Thyroid gland (tissue), 4 donors: ENCODE data around the gene MUS81. TPM values are rescaled to one million over a fixed set of nuclear protein-coding genes. Genes with fewer than 3 reads are reported as not detected.
A peak's percentile ranks its signal among the peaks of the same experiment; 100 is the strongest.

ENCODE experiments used
- DNase-seq, 2 donors: peaks; one replicate each; pipeline ENCODE4 v3.0.0-alpha.2; 2019
- H3K27ac ChIP-seq, 3 donors: fragments of 200-600 bp; sonication (generic); 1 replicate in 2 of 3; 2 replicates in 1 of 3; pipeline ENCODE4 v1.5.1; 2016 to 2019; ENCODE audit warnings: mild to moderate bottlenecking in 1 of 3, moderate library complexity in 1 of 3
- H3K27me3 ChIP-seq: fragments of 200-600 bp; sonication (generic); one replicate; pipeline ENCODE4 v1.5.1; 2019
- H3K36me3 ChIP-seq, 2 donors: fragments of 200-600 bp; sonication (generic); one replicate each; pipeline ENCODE4 v1.5.1; 2016 to 2019
- H3K4me1 ChIP-seq, 2 donors: fragments of 200-600 bp; sonication (generic); one replicate each; pipeline ENCODE4 v1.5.1; 2017 to 2019
- H3K4me3 ChIP-seq, 3 donors: fragments of 200-600 bp; sonication (generic); replicated peaks in 1 of 3; 1 replicate in 2 of 3; 2 replicates in 1 of 3; pipeline ENCODE4 v1.5.1; 2016; ENCODE audit warnings: mild to moderate bottlenecking in 1 of 3
- H3K9me3 ChIP-seq: fragments of 200-600 bp; sonication (generic); one replicate; pipeline ENCODE4 v1.5.1; 2017
- POLR2A ChIP-seq, 2 donors: fragments of 450-650 bp; IDR thresholded peaks; one replicate each; pipeline ENCODE4 v1.6.1; 2017; ENCODE audit warnings: antibody characterized with exemption in 2 of 2, mild to moderate bottlenecking in 2 of 2, moderate library complexity in 1 of 2
- WGBS, 2 donors: methylation state at CpG; one replicate each; pipeline ENCODE4 v1.1.5; 2017; 5-methylcytosine and 5-hydroxymethylcytosine counted together
- intact Hi-C: fragments of 100-400 bp; cut with DNase I; formaldehyde crosslinking; loops from one replicate; pipeline ENCODE4 v1.15.1; 2023
- total RNA-seq, 4 donors: library from RNA; depleted of rRNA; stranded (reverse); fragments of >200 nt; gene quantifications; one replicate each; pipeline ENCODE4 v1.2.3, GENCODE V29; 2016
- TF ChIP-seq, protein P1 (sequence below), 6 experiments: fragments of 200-600 bp in 3 of 6; fragments of 450-650 bp in 3 of 6; sonication (generic) in 3 of 6; IDR thresholded peaks; one replicate each; pipeline ENCODE4 v1.5.1; 2016 to 2019; ENCODE audit warnings: antibody characterized with exemption in 6 of 6, mild to moderate bottlenecking in 2 of 6, inconsistent platforms in 1 of 6, moderate library complexity in 1 of 6

The MUS81 gene
- total RNA-seq, 4 donors from 2014 or later, result 31.8 to 61.9 (median 42.5) TPM

DNA sequence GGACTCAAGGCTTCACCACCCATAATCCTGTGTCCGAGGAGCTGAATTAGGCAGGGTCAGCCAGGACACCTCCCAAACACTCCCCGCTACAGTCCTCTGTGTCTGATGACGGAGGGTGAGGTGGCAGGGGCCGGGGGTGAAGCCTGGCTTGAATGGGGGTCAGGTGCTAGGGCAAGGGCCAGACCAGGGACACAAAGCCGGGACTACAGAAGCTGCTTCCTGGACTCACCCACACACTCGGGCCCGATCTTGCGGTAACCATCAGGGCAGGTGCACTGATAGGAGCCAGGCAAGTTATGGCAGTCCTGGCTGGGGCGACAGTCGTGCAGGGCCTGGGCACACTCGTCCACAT is 10.1 kb downstream of the MUS81 start:
- no peak overlapping the region for H3K27ac ChIP-seq
- peaks cover 16 to 28% of the 10 kb centered on the region in 2 donors for H3K4me1 ChIP-seq
- no peaks in the 10 kb centered on the region for H3K9me3 ChIP-seq
- TF ChIP-seq, protein P1, sequence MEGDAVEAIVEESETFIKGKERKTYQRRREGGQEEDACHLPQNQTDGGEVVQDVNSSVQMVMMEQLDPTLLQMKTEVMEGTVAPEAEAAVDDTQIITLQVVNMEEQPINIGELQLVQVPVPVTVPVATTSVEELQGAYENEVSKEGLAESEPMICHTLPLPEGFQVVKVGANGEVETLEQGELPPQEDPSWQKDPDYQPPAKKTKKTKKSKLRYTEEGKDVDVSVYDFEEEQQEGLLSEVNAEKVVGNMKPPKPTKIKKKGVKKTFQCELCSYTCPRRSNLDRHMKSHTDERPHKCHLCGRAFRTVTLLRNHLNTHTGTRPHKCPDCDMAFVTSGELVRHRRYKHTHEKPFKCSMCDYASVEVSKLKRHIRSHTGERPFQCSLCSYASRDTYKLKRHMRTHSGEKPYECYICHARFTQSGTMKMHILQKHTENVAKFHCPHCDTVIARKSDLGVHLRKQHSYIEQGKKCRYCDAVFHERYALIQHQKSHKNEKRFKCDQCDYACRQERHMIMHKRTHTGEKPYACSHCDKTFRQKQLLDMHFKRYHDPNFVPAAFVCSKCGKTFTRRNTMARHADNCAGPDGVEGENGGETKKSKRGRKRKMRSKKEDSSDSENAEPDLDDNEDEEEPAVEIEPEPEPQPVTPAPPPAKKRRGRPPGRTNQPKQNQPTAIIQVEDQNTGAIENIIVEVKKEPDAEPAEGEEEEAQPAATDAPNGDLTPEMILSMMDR (IDR thresholded peaks at IDR 0.05), result no peak
- no peak for TF ChIP-seq POLR2A (IDR thresholded peaks at IDR 0.05)
- 80 to 91% methylated on average over 7 to 9 of the region's 11 CpGs for WGBS, 2 donors
- no peaks in the 10 kb centered on the region for H3K27me3 ChIP-seq
- no peak overlapping the region for H3K4me3 ChIP-seq
- peaks cover 19 to 22% of the 10 kb centered on the region in 2 donors for H3K36me3 ChIP-seq
- intact Hi-C loops, result no loop called here
- DNase-seq, result no peak

DNA sequence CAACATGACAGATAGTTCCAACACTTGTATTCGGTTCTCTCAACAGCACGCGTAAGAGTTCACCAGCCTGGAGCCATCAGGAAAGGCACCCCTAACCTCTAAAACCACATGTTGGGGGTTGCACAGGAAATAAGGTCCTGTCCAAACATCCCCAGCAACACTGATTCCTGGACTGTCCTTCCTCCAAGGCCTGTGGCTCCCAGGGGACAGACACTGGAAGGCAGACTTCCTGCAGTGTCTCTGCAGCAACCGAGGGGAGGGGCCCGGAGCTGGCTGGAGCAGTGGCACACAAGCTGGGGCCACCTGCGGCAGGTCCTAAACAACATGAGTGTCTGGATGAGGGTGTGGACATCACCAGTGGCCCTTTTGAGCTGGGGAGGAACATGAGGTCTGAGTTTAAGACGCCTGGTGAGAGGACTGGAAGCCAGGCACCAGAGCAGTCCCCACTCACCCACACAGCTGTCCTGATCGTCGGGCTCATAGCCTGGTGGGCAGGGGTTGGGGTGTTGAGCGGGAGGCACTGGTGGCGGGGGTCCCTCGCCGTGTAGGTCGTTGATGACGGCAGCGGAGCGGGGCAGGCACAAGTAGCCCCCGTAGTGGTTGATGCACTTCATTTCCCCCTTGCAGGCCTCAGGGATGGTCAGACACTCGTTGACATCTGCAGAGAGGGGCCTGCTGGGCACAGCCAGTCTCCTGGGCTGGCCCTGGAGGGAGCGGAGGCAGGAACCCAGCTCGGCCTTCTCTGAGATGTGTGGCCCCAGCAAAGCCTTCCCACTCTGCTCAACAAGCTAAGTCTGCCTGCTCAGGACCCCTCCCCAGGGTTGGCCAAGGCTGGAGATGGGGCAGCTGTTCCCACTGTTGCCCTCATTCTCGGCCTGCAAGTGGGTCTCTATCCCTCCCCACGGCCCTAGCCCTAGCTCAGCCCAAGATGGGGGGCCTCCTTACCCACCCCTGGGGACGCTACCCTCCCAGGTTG is 10.8 kb downstream of the MUS81 start:
- no peaks in the 10 kb centered on the region for H3K27me3 ChIP-seq
- TF ChIP-seq, protein P1 (IDR thresholded peaks at IDR 0.05), result no peak
- TF ChIP-seq POLR2A (IDR thresholded peaks at IDR 0.05), result no peak
- H3K4me1 ChIP-seq, result peaks cover 16 to 28% of the 10 kb centered on the region in 2 donors
- peak overlapping the region in 2 of 3 donors; percentile 80 to 95 for H3K27ac ChIP-seq
- DNase-seq, result peak in 1 of 2 donors; percentile 18
- H3K4me3 ChIP-seq, result no peak overlapping the region
- no peaks in the 10 kb centered on the region for H3K9me3 ChIP-seq
- WGBS, 2 donors, result 71 to 78% methylated on average over 18 to 23 of the region's 24 CpGs
- H3K36me3 ChIP-seq, result peaks cover 12 to 16% of the 10 kb centered on the region in 2 donors
- intact Hi-C loops, result no loop called here

- Histone ChIP-seq H3K36me3 (peaks cover 4 to 8% of the 10 kb centered on the region in 2 donors), H3K27ac (peak overlapping the region; percentile 80 to 95 (median 89)), H3K27me3 (no peaks in the 10 kb centered on the region), H3K4me1 (peaks cover 16 to 28% of the 10 kb centered on the region in 2 donors), H3K9me3 (no peaks in the 10 kb centered on the region), H3K4me3 (peak overlapping the region in 2 of 3 donors; percentile 27 to 76)
- TF ChIP-seq, protein P1 (IDR thresholded peaks at IDR 0.05), result peak in 1 of 6 experiments; percentile 17
- TF ChIP-seq POLR2A (IDR thresholded peaks at IDR 0.05), result peak in 1 of 2 donors; percentile 4
- 31% methylated on average over 16 of the region's 26 CpGs; no CpG with 5 or more reads in 1 of the 2 donors for WGBS, 2 donors
- intact Hi-C loops, result no loop called here
- DNase-seq, result peak; percentile 49 to 57
These were observed 11.7 kb downstream of the MUS81 start for GRCh38 chr11:65871811-65872548.

DNA sequence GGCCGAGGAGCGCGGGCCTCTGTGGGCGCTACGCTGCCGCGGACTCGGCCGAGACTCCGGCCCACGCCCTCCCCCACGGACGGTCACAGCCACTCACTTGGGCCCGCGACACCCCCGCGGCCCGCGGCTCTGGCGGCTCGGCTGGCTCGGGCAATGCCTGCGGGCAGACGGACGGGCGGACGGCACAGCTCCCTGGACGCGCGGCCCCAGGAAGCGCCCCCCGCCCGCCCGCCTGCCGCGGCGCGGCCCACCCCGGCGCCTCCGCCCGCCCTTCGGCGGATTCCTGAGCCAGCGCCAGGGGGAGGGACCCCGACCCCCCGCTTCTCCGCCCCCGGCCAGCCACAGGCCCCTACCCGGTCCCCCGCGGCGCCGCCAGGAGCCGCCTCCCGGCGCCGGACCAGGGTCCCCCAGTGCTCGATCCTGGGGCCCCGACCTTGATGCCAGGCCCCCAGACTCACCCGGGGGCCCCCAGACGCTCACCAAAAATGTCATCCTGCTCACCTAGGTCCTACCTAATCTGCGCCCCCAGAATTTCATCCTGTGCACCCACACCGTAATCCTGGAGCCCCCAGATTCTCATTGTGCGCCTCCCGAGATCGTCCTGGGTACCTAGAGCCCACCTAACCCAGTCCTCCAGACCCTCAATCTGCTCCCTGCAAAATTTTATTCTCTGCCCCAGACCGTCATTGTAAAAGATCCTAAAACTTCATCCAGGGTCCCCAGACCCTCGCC is 12.5 kb downstream of the MUS81 start, which contains the start of gene EFEMP2:
EFEMP2 (minus strand) TSS at position 215 of the 732 bp plus-strand sequence. CDS start 446 bp downstream, outside the sequence.
- Histone ChIP-seq H3K27ac (peak within 1 kb of the TSS; percentile 80 to 95 (median 89)), H3K36me3 (peaks cover 0 to 2% of the 10 kb centered on the region in 2 donors), H3K4me3 (peak within 1 kb of the TSS; percentile 23 to 76 (median 27)), H3K27me3 (no peaks in the 10 kb centered on the region), H3K9me3 (no peaks in the 10 kb centered on the region), H3K4me1 (peaks cover 16 to 28% of the 10 kb centered on the region in 2 donors)
- WGBS, 2 donors, result 1 to 2% methylated on average over 9 to 12 of the region's 69 CpGs
- DNase-seq, result peak; percentile 46 to 63
- TF ChIP-seq, protein P1 (IDR thresholded peaks at IDR 0.05), result no peak
- peak in 1 of 2 donors; percentile 36 for TF ChIP-seq POLR2A (IDR thresholded peaks at IDR 0.05)
- intact Hi-C loops, result no loop called here
